Measurements from ENCODE around the gene KCNIP4.

The KCNIP4 gene

GRCh38 chr4:21476757-21477156 is 471.8 kb downstream of the KCNIP4 start:
- in situ Hi-C loops (cut with MboI; ENCODE audit: low sequenced_read_pairs) = no loop called here

- in situ Hi-C loops (cut with MboI; ENCODE audit: low sequenced_read_pairs) = no loop called here
Measured at GRCh38 chr4:21474195-21474594, 474.4 kb downstream of the KCNIP4 start.

- in situ Hi-C loops (cut with MboI; ENCODE audit: low sequenced_read_pairs) = no loop called here
Measured at GRCh38 chr4:21470535-21470934, 478.0 kb downstream of the KCNIP4 start.

- in situ Hi-C loops (cut with MboI; ENCODE audit: low sequenced_read_pairs) = no loop called here
Measured at GRCh38 chr4:21469438-21470300, 478.9 kb downstream of the KCNIP4 start.

GRCh38 chr4:21467551-21467950 is 481.0 kb downstream of the KCNIP4 start:
- in situ Hi-C loops (cut with MboI; ENCODE audit: low sequenced_read_pairs) = no loop called here

- in situ Hi-C loops (cut with MboI; ENCODE audit: low sequenced_read_pairs) = no loop called here
Measured at GRCh38 chr4:21457086-21457840, 491.3 kb downstream of the KCNIP4 start.

GRCh38 chr4:21454831-21455230 is 493.7 kb downstream of the KCNIP4 start:
- in situ Hi-C loops (cut with MboI; ENCODE audit: low sequenced_read_pairs) = no loop called here

- in situ Hi-C loops (cut with MboI; ENCODE audit: low sequenced_read_pairs) = no loop called here
Measured at GRCh38 chr4:21454201-21454600, 494.4 kb downstream of the KCNIP4 start.

GRCh38 chr4:21452931-21453330 is 495.6 kb downstream of the KCNIP4 start:
- in situ Hi-C loops (cut with MboI; ENCODE audit: low sequenced_read_pairs) = no loop called here

GRCh38 chr4:21451032-21451431 is 497.5 kb downstream of the KCNIP4 start:
- in situ Hi-C loops (cut with MboI; ENCODE audit: low sequenced_read_pairs) = no loop called here

- in situ Hi-C loops (cut with MboI; ENCODE audit: low sequenced_read_pairs) = no loop called here
Measured at GRCh38 chr4:21450331-21450730, 498.2 kb downstream of the KCNIP4 start.

- in situ Hi-C loops (cut with MboI; ENCODE audit: low sequenced_read_pairs) = no loop called here
Measured at GRCh38 chr4:21447301-21448054, 501.1 kb downstream of the KCNIP4 start.

GRCh38 chr4:21420166-21420565 is 528.4 kb downstream of the KCNIP4 start:
- in situ Hi-C loops (cut with MboI; ENCODE audit: low sequenced_read_pairs) = no loop called here

GRCh38 chr4:21415728-21416127 is 532.8 kb downstream of the KCNIP4 start:
- in situ Hi-C loops (cut with MboI; ENCODE audit: low sequenced_read_pairs) = no loop called here

GRCh38 chr4:21413807-21414370 is 534.7 kb downstream of the KCNIP4 start:
- in situ Hi-C loops (cut with MboI; ENCODE audit: low sequenced_read_pairs) = no loop called here

GRCh38 chr4:21411086-21411485 is 537.5 kb downstream of the KCNIP4 start:
- in situ Hi-C loops (cut with MboI; ENCODE audit: low sequenced_read_pairs) = no loop called here

- in situ Hi-C loops (cut with MboI; ENCODE audit: low sequenced_read_pairs) = no loop called here
Measured at GRCh38 chr4:21410372-21410771, 538.2 kb downstream of the KCNIP4 start.

GRCh38 chr4:21387683-21388082 is 560.9 kb downstream of the KCNIP4 start:
- in situ Hi-C loops (cut with MboI; ENCODE audit: low sequenced_read_pairs) = no loop called here

GRCh38 chr4:21386166-21386780 is 562.3 kb downstream of the KCNIP4 start:
- in situ Hi-C loops (cut with MboI; ENCODE audit: low sequenced_read_pairs) = no loop called here

- in situ Hi-C loops (cut with MboI; ENCODE audit: low sequenced_read_pairs) = no loop called here
Measured at GRCh38 chr4:21385706-21386105, 562.9 kb downstream of the KCNIP4 start.

GRCh38 chr4:21384609-21385008 is 564.0 kb downstream of the KCNIP4 start:
- in situ Hi-C loops (cut with MboI; ENCODE audit: low sequenced_read_pairs) = no loop called here
